ENCODE data around the gene PRSS3.
"Not testable (repeated sequence)": the region's sequence is repeated elsewhere in the genome, so short reads cannot be mapped to it uniquely, and the experiment has no call there.

The PRSS3 gene

DNA sequence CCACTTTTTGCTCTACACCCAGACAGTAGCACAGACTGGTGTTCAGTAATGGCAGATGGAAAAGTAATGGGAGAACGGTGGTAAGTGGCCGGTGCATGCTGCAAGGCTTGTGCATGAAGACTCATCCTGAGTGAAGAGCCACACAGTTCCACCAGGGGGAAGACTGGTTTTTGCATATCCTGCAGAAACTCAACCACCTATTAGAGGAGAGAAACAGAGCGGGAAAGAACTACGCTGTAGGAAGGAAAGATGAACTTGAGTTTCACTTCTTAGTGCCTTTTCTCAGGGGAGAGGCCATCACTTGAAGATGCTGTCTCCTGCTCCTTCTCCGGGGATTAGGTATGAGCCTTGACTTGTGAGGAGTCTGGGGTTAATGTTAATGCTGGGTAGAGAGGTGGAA is 9.4 kb upstream of the PRSS3 start:
- no peak overlapping the region for H3K27ac Mint-ChIP-seq
- no peaks in the 10 kb centered on the region for H3K36me3 Mint-ChIP-seq (ENCODE audit: low read depth)
- TF ChIP-seq, protein P1, sequence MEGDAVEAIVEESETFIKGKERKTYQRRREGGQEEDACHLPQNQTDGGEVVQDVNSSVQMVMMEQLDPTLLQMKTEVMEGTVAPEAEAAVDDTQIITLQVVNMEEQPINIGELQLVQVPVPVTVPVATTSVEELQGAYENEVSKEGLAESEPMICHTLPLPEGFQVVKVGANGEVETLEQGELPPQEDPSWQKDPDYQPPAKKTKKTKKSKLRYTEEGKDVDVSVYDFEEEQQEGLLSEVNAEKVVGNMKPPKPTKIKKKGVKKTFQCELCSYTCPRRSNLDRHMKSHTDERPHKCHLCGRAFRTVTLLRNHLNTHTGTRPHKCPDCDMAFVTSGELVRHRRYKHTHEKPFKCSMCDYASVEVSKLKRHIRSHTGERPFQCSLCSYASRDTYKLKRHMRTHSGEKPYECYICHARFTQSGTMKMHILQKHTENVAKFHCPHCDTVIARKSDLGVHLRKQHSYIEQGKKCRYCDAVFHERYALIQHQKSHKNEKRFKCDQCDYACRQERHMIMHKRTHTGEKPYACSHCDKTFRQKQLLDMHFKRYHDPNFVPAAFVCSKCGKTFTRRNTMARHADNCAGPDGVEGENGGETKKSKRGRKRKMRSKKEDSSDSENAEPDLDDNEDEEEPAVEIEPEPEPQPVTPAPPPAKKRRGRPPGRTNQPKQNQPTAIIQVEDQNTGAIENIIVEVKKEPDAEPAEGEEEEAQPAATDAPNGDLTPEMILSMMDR (IDR thresholded peaks at IDR 0.05; ENCODE audit: unreplicated experiment in 3 of 3) = no peak
- H3K9me3 Mint-ChIP-seq = no peaks in the 10 kb centered on the region
- H3K27me3 Mint-ChIP-seq (ENCODE audit: low read depth) = no peaks in the 10 kb centered on the region
- no peak overlapping the region for H3K4me3 Mint-ChIP-seq
- no peaks in the 10 kb centered on the region for H3K4me1 Mint-ChIP-seq

DNA sequence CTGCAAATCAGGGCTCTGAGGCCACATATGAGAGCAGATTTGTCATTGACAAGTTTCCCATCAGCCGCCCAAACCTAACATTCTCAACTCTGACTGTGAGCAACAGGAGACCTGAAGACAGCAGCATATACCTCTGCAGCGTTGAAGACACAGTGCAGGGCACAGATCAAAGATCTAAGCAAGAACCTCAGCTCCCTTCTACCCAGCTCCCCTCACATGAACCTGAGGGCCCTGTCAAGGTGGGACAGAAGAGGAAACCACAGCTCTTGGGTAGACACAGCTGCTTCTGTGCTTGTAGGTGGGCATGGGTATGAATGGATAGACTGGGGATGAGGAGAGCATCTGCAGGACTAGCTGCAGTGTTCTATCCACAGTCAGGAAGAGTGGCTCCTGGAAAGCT is 8.7 kb upstream of the PRSS3 start:
- Mint-ChIP-seq H3K4me3 (no peak overlapping the region), H3K9me3 (no peaks in the 10 kb centered on the region), H3K27me3 (ENCODE audit: low read depth) (no peaks in the 10 kb centered on the region), H3K4me1 (no peaks in the 10 kb centered on the region), H3K36me3 (ENCODE audit: low read depth) (no peaks in the 10 kb centered on the region), H3K27ac (no peak overlapping the region)
- TF ChIP-seq, protein P1 (IDR thresholded peaks at IDR 0.05; ENCODE audit: unreplicated experiment in 3 of 3) = no peak

DNA sequence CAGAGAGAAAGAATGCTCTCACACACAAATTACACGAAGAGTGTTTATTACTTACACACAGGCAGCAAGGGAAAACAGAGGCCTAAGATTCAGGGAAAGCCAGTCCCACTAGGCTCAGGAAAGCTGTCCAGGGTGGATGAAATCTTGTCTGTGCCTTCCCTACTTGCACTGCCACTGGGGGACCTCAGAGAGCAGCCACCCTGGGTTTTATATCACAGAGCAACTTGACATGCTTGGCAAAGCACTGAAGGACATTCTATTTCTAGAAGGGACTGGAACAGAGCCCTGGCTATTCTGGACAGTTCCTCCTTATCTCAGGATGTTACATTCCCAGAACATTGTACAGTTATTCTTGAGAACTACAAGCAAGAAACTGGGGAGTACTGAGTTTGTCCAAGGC is 7.5 kb upstream of the PRSS3 start:
- no peaks in the 10 kb centered on the region for H3K27me3 Mint-ChIP-seq (ENCODE audit: low read depth)
- H3K4me3 Mint-ChIP-seq = no peak overlapping the region
- no peaks in the 10 kb centered on the region for H3K36me3 Mint-ChIP-seq (ENCODE audit: low read depth)
- no peak overlapping the region for H3K27ac Mint-ChIP-seq
- TF ChIP-seq, protein P1 (IDR thresholded peaks at IDR 0.05; ENCODE audit: unreplicated experiment in 3 of 3) = no peak
- no peaks in the 10 kb centered on the region for H3K4me1 Mint-ChIP-seq
- H3K9me3 Mint-ChIP-seq = no peaks in the 10 kb centered on the region

DNA sequence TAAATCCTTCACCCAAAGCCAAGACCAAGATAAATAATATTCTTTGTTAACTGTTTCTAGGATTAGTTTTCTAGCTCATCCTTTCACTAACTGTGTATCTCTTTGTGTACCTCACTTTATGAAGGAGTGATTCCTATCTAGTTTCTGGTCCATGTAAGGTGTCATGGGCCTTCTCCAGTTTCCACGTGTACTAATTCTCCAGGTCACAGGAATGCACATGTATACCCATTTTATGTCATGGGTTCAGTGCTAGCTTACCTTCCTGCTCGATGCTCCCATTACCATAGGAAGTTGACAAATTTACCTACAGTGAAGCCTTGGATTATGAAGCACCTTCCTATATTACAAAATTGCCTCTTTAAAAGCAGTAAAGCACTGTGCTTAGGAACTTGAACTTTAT is 5.9 kb upstream of the PRSS3 start:
- not testable (repeated sequence) for H3K27me3 Mint-ChIP-seq (ENCODE audit: low read depth); H3K36me3 Mint-ChIP-seq (ENCODE audit: low read depth); H3K9me3 Mint-ChIP-seq; H3K4me1 Mint-ChIP-seq; H3K4me3 Mint-ChIP-seq; H3K27ac Mint-ChIP-seq

DNA sequence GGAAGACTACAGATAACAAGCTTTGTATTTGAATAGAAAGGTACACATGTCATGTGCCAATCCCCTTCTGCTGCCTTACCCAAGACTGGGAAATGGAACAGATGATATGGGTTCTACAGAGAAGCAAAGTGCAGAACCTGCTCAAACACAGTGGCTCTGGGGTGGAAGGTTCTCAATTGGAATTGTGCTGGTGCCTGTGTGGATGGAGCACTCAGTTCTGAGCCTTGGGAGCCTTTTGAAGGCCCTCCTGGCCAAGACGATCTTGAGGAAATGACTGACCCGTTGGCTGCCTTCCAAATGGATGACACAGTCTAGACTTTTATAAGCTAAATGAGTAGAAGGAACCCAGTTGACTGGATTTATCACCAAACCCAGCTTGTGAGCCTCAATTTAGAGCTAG is 4.2 kb upstream of the PRSS3 start:
- Mint-ChIP-seq H3K4me1 (no peaks in the 10 kb centered on the region), H3K9me3 (no peaks in the 10 kb centered on the region), H3K4me3 (no peak overlapping the region), H3K36me3 (ENCODE audit: low read depth) (no peaks in the 10 kb centered on the region), H3K27me3 (ENCODE audit: low read depth) (peaks cover 4% of the 10 kb centered on the region), H3K27ac (no peak overlapping the region)
- TF ChIP-seq, protein P1 (IDR thresholded peaks at IDR 0.05; ENCODE audit: unreplicated experiment in 3 of 3) = no peak

DNA sequence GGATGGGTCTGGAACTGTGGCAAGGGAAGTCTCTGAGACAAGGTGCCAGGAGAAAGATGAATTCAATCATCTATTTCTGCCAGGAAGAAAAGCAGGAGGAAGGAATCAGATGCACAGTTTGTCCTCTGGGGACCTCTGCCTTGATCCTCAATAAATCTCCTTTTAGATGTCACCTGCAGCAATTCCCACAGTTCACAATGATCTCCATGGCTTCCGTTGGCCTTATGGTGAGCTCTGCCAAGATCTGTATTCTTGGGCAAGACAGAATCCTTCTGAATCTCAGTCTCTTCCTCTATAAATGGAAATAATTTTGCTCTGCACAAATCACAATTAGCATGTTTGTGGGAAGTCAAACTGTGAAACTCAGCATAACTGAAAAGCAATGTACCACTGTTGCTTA is 1.9 kb upstream of the PRSS3 start:
- not testable (repeated sequence) for H3K27ac Mint-ChIP-seq; H3K4me1 Mint-ChIP-seq; H3K9me3 Mint-ChIP-seq; H3K36me3 Mint-ChIP-seq (ENCODE audit: low read depth); H3K4me3 Mint-ChIP-seq
- peaks cover 12% of the 10 kb centered on the region for H3K27me3 Mint-ChIP-seq (ENCODE audit: low read depth)

DNA sequence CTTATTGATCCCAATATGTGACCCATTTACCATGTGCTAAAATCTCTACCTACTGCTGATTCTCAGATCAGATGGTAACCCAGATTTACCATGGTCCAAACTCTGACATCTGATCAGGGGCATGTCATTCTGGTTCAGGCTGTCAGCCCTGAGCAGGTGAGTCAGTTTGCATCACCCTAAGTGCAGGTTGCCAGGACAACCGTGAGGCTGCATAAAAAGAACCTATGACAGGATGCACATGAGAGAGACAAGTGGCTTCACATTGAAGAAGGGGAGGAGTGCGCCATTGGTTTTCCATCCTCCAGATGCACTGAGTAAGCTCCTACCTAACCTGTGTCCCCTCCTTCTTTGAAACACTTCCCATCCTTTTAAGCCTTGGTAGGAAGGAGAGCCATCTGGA is 801 bp upstream of the PRSS3 start:
- no peaks in the 10 kb centered on the region for H3K36me3 Mint-ChIP-seq (ENCODE audit: low read depth)
- no peak overlapping the region for H3K4me3 Mint-ChIP-seq
- TF ChIP-seq, protein P1 (IDR thresholded peaks at IDR 0.05; ENCODE audit: unreplicated experiment in 3 of 3) = no peak
- no peak overlapping the region for H3K27ac Mint-ChIP-seq
- no peaks in the 10 kb centered on the region for H3K4me1 Mint-ChIP-seq
- H3K9me3 Mint-ChIP-seq = no peaks in the 10 kb centered on the region
- H3K27me3 Mint-ChIP-seq (ENCODE audit: low read depth) = peaks cover 13% of the 10 kb centered on the region
